PFSK-1 (cell line): Measurements from ENCODE around the gene RDX.

ENCODE experiments used
- POLR2AphosphoS5 ChIP-seq: IDR thresholded peaks from 2 replicates; pipeline ENCODE4 v1.6.1; 2012; ENCODE audit warnings: low read depth, mild to moderate bottlenecking, control low read depth, low read length, moderate library complexity
- TAF1 ChIP-seq: IDR thresholded peaks from 2 replicates; pipeline ENCODE4 v1.6.1; 2012; ENCODE audit warnings: low read length, control low read depth, borderline replicate concordance; ENCODE audit not compliant: insufficient read depth

DNA sequence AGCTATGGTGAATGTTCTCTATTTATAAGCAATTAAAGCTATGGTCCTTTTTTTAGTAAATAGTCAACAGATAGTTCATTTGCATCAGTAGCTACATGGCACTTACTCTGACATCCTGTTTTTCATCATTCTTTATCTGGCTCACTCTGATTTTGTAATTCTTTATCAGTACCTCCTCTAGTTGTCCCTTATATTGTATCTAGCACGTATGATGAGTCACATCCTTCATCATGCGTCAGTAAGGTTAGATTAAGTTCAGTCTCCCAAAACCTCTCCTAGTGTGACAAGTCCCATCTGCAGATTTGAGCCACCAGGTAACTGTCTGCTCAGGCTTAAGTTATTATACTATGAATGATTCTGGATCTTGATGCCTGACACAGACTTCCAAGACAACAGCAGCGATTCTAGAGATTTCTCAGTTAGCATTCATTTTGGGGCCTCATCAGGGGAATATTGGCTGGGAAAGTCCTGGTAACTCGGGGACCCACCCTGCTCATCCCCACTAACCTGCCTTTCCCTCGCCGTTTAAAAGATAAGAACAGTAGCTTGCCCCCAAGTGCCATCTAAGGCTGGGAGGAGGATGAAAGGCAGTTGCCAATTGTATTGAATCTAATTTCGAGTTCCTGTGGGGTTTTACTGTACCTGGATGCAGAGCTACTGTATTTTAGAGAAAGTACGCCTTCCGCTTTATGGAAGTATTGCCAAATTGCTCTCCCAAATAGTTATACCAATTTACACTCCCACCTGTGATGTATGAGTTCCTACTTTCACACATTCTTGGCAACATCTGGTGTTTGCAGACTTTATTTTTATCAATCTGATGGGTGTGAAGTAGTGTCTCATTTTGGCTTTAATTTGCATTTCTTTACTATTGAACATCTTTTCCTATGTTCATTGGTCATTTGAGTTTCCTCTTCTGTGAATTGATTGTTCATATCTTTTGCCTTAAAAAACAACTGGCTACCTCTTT, 147.4 kb downstream of the RDX start:
- TF ChIP-seq TAF1 (no peak), POLR2AphosphoS5 (no peak)
